Vagina (tissue), 2 donors: ENCODE data around the gene ACRBP.

Experiments used
- POLR2AphosphoS5 ChIP-seq, 2 donors: sonication (generic); formaldehyde crosslinking; IDR thresholded peaks; one replicate each; pipeline ENCODE4 v1.9.0; 2017; ENCODE audit warnings: antibody characterized with exemption in 2 of 2, mild to moderate bottlenecking in 2 of 2, low read depth in 1 of 2; ENCODE audit not compliant: insufficient read depth in 1 of 2
- TF ChIP-seq, protein P1 (sequence below), 3 experiments: fragments of 450-650 bp in 2 of 3; fragments of 200-600 bp in 1 of 3; sonication (generic) in 1 of 3; IDR thresholded peaks; one replicate each; pipeline ENCODE4 v1.5.1; 2017 to 2019; ENCODE audit warnings: antibody characterized with exemption in 3 of 3, mild to moderate bottlenecking in 2 of 3, moderate library complexity in 2 of 3

DNA sequence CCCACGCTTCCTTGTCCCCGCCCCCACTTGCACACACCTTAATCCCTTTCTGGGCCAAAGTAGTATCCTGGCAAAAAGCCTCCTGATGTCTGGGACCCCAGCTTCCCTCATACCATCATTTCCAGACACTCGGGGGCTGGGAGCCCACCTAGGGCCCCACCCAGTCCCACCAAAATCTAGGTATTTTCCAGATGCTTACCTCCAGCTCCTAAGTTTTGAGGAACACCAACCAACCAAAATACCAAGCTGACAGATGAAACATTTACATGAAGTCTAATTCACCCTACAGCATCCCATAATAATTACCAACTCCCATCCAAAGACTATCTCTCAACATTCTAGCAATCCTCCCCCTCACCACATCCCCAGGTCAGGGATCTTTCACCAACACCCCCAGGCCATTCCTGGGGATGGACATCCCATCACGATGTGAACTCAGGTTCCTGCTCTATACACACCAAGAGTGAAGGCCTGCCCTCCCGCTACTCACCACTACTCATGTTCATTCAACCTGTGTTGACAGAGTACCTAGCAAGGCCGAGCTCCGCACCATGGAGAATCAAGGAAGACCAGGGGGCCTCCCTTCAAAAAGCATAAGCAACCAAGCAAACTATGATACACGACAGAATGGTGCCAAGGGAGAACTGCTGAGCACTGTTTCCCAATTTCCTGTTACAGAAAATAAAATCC, 38.5 kb downstream of the ACRBP start:
- TF ChIP-seq POLR2AphosphoS5 (IDR thresholded peaks at IDR 0.05; ENCODE audit: insufficient read depth in 1 of 2, low read depth in 1 of 2): no peak
- TF ChIP-seq, protein P1, sequence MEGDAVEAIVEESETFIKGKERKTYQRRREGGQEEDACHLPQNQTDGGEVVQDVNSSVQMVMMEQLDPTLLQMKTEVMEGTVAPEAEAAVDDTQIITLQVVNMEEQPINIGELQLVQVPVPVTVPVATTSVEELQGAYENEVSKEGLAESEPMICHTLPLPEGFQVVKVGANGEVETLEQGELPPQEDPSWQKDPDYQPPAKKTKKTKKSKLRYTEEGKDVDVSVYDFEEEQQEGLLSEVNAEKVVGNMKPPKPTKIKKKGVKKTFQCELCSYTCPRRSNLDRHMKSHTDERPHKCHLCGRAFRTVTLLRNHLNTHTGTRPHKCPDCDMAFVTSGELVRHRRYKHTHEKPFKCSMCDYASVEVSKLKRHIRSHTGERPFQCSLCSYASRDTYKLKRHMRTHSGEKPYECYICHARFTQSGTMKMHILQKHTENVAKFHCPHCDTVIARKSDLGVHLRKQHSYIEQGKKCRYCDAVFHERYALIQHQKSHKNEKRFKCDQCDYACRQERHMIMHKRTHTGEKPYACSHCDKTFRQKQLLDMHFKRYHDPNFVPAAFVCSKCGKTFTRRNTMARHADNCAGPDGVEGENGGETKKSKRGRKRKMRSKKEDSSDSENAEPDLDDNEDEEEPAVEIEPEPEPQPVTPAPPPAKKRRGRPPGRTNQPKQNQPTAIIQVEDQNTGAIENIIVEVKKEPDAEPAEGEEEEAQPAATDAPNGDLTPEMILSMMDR (IDR thresholded peaks at IDR 0.05): no peak
